ENCODE data around the gene C1QTNF6. TPM values are rescaled to one million over a fixed set of nuclear protein-coding genes. Genes with fewer than 3 reads are reported as not detected.

Gene C1QTNF6
- total RNA-seq, 1 donor, result 11.9 TPM

GRCh38 chr22:37167176-37167980 is 20.7 kb downstream of the C1QTNF6 start:
- no peaks in the 10 kb centered on the region for H3K4me1 ChIP-seq (ENCODE audit: insufficient read depth, low read length)
- no peak for TF ChIP-seq CTCF (IDR thresholded peaks at IDR 0.05; ENCODE audit: extremely low read depth, low read depth, low read length)
- DNase-seq (ENCODE audit: insufficient read length, low spot score, missing footprints), result no peak
- H4K20me1 ChIP-seq (ENCODE audit: insufficient read depth, low read length), result no peaks in the 10 kb centered on the region
- H3K27ac ChIP-seq (ENCODE audit: low read depth, low read length), result no peak overlapping the region
- no peaks in the 10 kb centered on the region for H3K9me3 ChIP-seq (ENCODE audit: low read depth, low read length)
- no peak overlapping the region for H3K4me2 ChIP-seq (ENCODE audit: insufficient read depth, low read length)
- H2AFZ ChIP-seq (ENCODE audit: low read length), result no peak overlapping the region
- no peaks in the 10 kb centered on the region for H3K79me2 ChIP-seq (ENCODE audit: insufficient read depth, low read length)
- peaks cover 19% of the 10 kb centered on the region for H3K27me3 ChIP-seq (ENCODE audit: insufficient read depth, low read length)
- H3K36me3 ChIP-seq (ENCODE audit: insufficient read depth, low read length), result no peaks in the 10 kb centered on the region
- no peak overlapping the region for H3K4me3 ChIP-seq (ENCODE audit: insufficient read depth, low read length)

- Histone ChIP-seq H2AFZ (ENCODE audit: low read length) (peak overlapping the region; percentile 65), H3K79me2 (ENCODE audit: insufficient read depth, low read length) (no peaks in the 10 kb centered on the region), H4K20me1 (ENCODE audit: insufficient read depth, low read length) (no peaks in the 10 kb centered on the region), H3K27ac (ENCODE audit: low read depth, low read length) (no peak overlapping the region), H3K4me3 (ENCODE audit: insufficient read depth, low read length) (no peak overlapping the region), H3K4me1 (ENCODE audit: insufficient read depth, low read length) (no peaks in the 10 kb centered on the region), H3K9me3 (ENCODE audit: low read depth, low read length) (no peaks in the 10 kb centered on the region), H3K4me2 (ENCODE audit: insufficient read depth, low read length) (no peak overlapping the region), H3K36me3 (ENCODE audit: insufficient read depth, low read length) (no peaks in the 10 kb centered on the region), H3K27me3 (ENCODE audit: insufficient read depth, low read length) (peaks cover 15% of the 10 kb centered on the region)
- TF ChIP-seq CTCF (IDR thresholded peaks at IDR 0.05; ENCODE audit: extremely low read depth, low read depth, low read length), result peak; percentile 83
- DNase-seq (ENCODE audit: insufficient read length, low spot score, missing footprints), result peak; percentile 98
Measured at GRCh38 chr22:37166675-37167066, 21.4 kb downstream of the C1QTNF6 start.

GRCh38 chr22:37165940-37166674 is 21.9 kb downstream of the C1QTNF6 start:
- TF ChIP-seq CTCF (IDR thresholded peaks at IDR 0.05; ENCODE audit: extremely low read depth, low read depth, low read length), result no peak
- peaks cover 13% of the 10 kb centered on the region for H3K27me3 ChIP-seq (ENCODE audit: insufficient read depth, low read length)
- no peaks in the 10 kb centered on the region for H4K20me1 ChIP-seq (ENCODE audit: insufficient read depth, low read length)
- no peak overlapping the region for H3K4me2 ChIP-seq (ENCODE audit: insufficient read depth, low read length)
- no peak overlapping the region for H3K4me3 ChIP-seq (ENCODE audit: insufficient read depth, low read length)
- H3K36me3 ChIP-seq (ENCODE audit: insufficient read depth, low read length), result no peaks in the 10 kb centered on the region
- no peaks in the 10 kb centered on the region for H3K79me2 ChIP-seq (ENCODE audit: insufficient read depth, low read length)
- H3K9me3 ChIP-seq (ENCODE audit: low read depth, low read length), result no peaks in the 10 kb centered on the region
- no peak overlapping the region for H2AFZ ChIP-seq (ENCODE audit: low read length)
- peak; percentile 51 for DNase-seq (ENCODE audit: insufficient read length, low spot score, missing footprints)
- H3K27ac ChIP-seq (ENCODE audit: low read depth, low read length), result no peak overlapping the region
- no peaks in the 10 kb centered on the region for H3K4me1 ChIP-seq (ENCODE audit: insufficient read depth, low read length)

- H3K27me3 ChIP-seq (ENCODE audit: insufficient read depth, low read length), result peaks cover 13% of the 10 kb centered on the region
- no peak overlapping the region for H3K4me2 ChIP-seq (ENCODE audit: insufficient read depth, low read length)
- H3K27ac ChIP-seq (ENCODE audit: low read depth, low read length), result no peak overlapping the region
- no peaks in the 10 kb centered on the region for H3K4me1 ChIP-seq (ENCODE audit: insufficient read depth, low read length)
- DNase-seq (ENCODE audit: insufficient read length, low spot score, missing footprints), result peak; percentile 48
- no peak for TF ChIP-seq CTCF (IDR thresholded peaks at IDR 0.05; ENCODE audit: extremely low read depth, low read depth, low read length)
- no peaks in the 10 kb centered on the region for H3K36me3 ChIP-seq (ENCODE audit: insufficient read depth, low read length)
- no peaks in the 10 kb centered on the region for H4K20me1 ChIP-seq (ENCODE audit: insufficient read depth, low read length)
- H2AFZ ChIP-seq (ENCODE audit: low read length), result no peak overlapping the region
- no peaks in the 10 kb centered on the region for H3K9me3 ChIP-seq (ENCODE audit: low read depth, low read length)
- H3K79me2 ChIP-seq (ENCODE audit: insufficient read depth, low read length), result no peaks in the 10 kb centered on the region
- H3K4me3 ChIP-seq (ENCODE audit: insufficient read depth, low read length), result no peak overlapping the region
Measured at GRCh38 chr22:37165066-37165465, 23.0 kb downstream of the C1QTNF6 start.
